Measurements from ENCODE around the gene PIANP. TPM values are rescaled to one million over a fixed set of nuclear protein-coding genes. Genes with fewer than 3 reads are reported as not detected.

The PIANP gene
- total and polyA plus RNA-seq, 2 of the 4 experiments (the other 2 are of a cell fraction): 0.18 to 6.8 TPM

DNA sequence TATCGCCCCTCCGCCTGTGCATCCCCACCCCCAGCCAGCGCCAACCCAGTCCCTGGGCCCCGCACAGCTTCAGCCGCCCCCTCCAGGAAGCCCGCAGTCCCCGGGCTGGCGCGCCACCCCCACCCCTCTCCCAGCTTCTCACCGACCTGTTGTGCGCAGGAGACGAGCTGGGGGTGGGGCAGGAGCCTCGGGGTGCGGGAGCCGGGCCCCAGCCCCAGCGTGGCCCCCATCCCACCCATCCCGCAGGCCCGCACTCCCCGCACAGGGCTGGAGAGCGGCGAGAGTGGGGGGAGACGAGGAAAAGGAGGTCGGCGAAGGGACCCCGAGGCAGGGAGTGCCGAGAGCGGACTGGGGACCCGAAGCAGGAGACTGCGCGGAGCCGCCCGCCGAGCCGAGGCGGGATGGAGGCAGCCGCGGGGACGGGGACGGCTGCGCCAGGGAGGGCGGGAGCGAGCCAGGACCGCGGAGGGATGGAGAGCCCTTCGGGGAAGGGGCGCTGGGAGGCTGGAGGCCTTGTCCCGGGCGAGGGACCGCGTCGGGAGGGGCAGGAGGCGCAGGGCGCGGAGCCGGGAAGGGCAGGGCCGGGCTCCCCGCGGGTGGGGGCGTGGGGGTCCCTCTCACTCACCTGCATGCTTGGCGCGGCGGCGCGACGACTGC lies 498 bp downstream of the PIANP start:
- H3K56ac ChIP-seq (ENCODE audit: extremely low read depth, insufficient read depth, low read length): no peak overlapping the region; the same call in 1 of the 2 replicates
- H3K27me3 ChIP-seq (ENCODE audit: control insufficient read depth, insufficient read depth, low read length): peaks cover 3% of the 10 kb centered on the region; the same call in 1 of the 2 replicates
- intact Hi-C loops (cut with micrococcal nuclease) (no loop called here), in situ Hi-C loops (cut with MboI; ENCODE audit: low sequenced_read_pairs) (no loop called here), dilution Hi-C loops (cut with HindIII; ENCODE audit: low sequenced_read_pairs, unreplicated experiment) (no loop called here)
- H3K4me2 ChIP-seq (ENCODE audit: low read depth, low read length): peak overlapping the region; percentile 91
- H4K20me1 ChIP-seq (ENCODE audit: insufficient read depth, low read length): no peaks in the 10 kb centered on the region
- ChIA-PET POLR2A (ENCODE audit: unreplicated experiment) (interaction anchor here (0.6 to 1.0 kb wide), 3 partner anchors 10 to 104 kb away, joined by 4 to 5 read pairs (median 5); no protein-coding TSS in a partner anchor), CTCF (interaction anchor here (1.0 kb wide), 1 partner anchor 16 kb away, joined by 3 read pairs; no protein-coding TSS in a partner anchor)
- no TSS peak for BruUV-seq (replicated peaks)
- H3K27ac ChIP-seq (ENCODE audit: insufficient read depth, low read length): peak overlapping the region; percentile 57
- peak overlapping the region; percentile 21 to 86; a peak in 3 of 4 replicates for H4K8ac ChIP-seq (ENCODE audit: low read depth in 2 of 2, low read length in 2 of 2)
- ATAC-seq (ENCODE audit: low read depth): peak; percentile 63
- peaks cover 10 to 17% of the 10 kb centered on the region in 2 experiments; a peak in 3 of 4 replicates for H3K79me1 ChIP-seq (ENCODE audit: low read depth in 1 of 2, low read length in 2 of 2)
- no peak overlapping the region for H2BK120ac ChIP-seq (ENCODE audit: low read depth, low read length)
- peak overlapping the region; percentile 59 for H2AK5ac ChIP-seq (ENCODE audit: low read depth, low read length)
- peak overlapping the region; percentile 90 for H3K9ac ChIP-seq (ENCODE audit: low read depth, low read length)
- H3K9me1 ChIP-seq (ENCODE audit: insufficient read depth, low read length): no peaks in the 10 kb centered on the region
- peaks cover 4% of the 10 kb centered on the region for H3K36me3 ChIP-seq (ENCODE audit: control insufficient read depth, insufficient read depth, low read length)
- TF ChIP-seq RCOR1 (IDR thresholded peaks at IDR 0.05; ENCODE audit: insufficient replicate concordance, low read length) (no peak), NFE2L2 (IDR thresholded peaks at IDR 0.05; ENCODE audit: low read depth, low read length) (no peak), SMC3 (IDR thresholded peaks at IDR 0.05; ENCODE audit: low read depth, low read length) (no peak), FOS (IDR thresholded peaks at IDR 0.05; ENCODE audit: low read depth, low read length) (no peak), CEBPB (IDR thresholded peaks at IDR 0.05; ENCODE audit: low read depth, low read length) (no peak)
- TF ChIP-seq, protein P1, sequence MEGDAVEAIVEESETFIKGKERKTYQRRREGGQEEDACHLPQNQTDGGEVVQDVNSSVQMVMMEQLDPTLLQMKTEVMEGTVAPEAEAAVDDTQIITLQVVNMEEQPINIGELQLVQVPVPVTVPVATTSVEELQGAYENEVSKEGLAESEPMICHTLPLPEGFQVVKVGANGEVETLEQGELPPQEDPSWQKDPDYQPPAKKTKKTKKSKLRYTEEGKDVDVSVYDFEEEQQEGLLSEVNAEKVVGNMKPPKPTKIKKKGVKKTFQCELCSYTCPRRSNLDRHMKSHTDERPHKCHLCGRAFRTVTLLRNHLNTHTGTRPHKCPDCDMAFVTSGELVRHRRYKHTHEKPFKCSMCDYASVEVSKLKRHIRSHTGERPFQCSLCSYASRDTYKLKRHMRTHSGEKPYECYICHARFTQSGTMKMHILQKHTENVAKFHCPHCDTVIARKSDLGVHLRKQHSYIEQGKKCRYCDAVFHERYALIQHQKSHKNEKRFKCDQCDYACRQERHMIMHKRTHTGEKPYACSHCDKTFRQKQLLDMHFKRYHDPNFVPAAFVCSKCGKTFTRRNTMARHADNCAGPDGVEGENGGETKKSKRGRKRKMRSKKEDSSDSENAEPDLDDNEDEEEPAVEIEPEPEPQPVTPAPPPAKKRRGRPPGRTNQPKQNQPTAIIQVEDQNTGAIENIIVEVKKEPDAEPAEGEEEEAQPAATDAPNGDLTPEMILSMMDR (conservative IDR thresholded peaks at IDR 0.05; ENCODE audit: low read depth, low read length): no peak
- H3K14ac ChIP-seq (replicated peaks; ENCODE audit: low read depth, low read length): peak overlapping the region; percentile 37; the same call in 1 of the 2 replicates
- H3K23ac ChIP-seq (ENCODE audit: low read depth, low read length): peak overlapping the region; percentile 88
- peak overlapping the region; percentile 42 for H3K18ac ChIP-seq (ENCODE audit: low read depth, low read length)
- H3K9me3 ChIP-seq (ENCODE audit: control insufficient read depth, insufficient read depth, low read length): no peaks in the 10 kb centered on the region
- peak overlapping the region; percentile 2 for H2BK5ac ChIP-seq (ENCODE audit: low read depth, low read length, poor library complexity, severe bottlenecking)
- WGBS, 2 experiments (ENCODE audit: extremely low coverage in 2 of 2, insufficient read length in 1 of 2): 1% methylated on average over 21 of the region's 65 CpGs; no CpG with 5 or more reads in 1 of the 2 experiments
- peaks cover 4% of the 10 kb centered on the region for H3K4me1 ChIP-seq (ENCODE audit: control insufficient read depth, insufficient read depth, low read length)
- peak overlapping the region; percentile 88 for H2AK9ac ChIP-seq (replicated peaks; ENCODE audit: low read depth, low read length, poor library complexity)
- H3K4me3 ChIP-seq (ENCODE audit: insufficient read depth, low read depth, low read length): peak overlapping the region; percentile 81
- peak overlapping the region; percentile 72 for H3K4ac ChIP-seq (ENCODE audit: low read depth, low read length)
- no peak for DNase-seq
- H2BK20ac ChIP-seq (ENCODE audit: low read depth, low read length): no peak overlapping the region
- peak overlapping the region; percentile 84 for H4K5ac ChIP-seq (ENCODE audit: low read depth, low read length)
- H4K91ac ChIP-seq (ENCODE audit: insufficient read depth, low read depth, low read length): peak overlapping the region; percentile 58; the same call in 1 of the 2 replicates
- H2BK15ac ChIP-seq (ENCODE audit: low read depth, low read length): no peak overlapping the region
- H2AFZ ChIP-seq (replicated peaks; ENCODE audit: low read length, poor library complexity): peak overlapping the region; percentile 82

Measured in IMR-90 (cell line).